ENCODE data around the gene AIM2.
A peak's percentile ranks its signal among the peaks of the same experiment; 100 is the strongest.
"Not testable (repeated sequence)": the region's sequence is repeated elsewhere in the genome, so short reads cannot be mapped to it uniquely, and the experiment has no call there.

Gene AIM2

GRCh38 chr1:159076438-159077119 lies at the start of gene AIM2:
TSS of gene AIM2 (minus strand) at chr1:159076766. CDS start at chr1:159073499, 3,267 bp downstream.
- peak; percentile 7 to 10 for DNase-seq (ENCODE audit: extremely low read depth in 1 of 2, low read depth in 1 of 2)

DNA sequence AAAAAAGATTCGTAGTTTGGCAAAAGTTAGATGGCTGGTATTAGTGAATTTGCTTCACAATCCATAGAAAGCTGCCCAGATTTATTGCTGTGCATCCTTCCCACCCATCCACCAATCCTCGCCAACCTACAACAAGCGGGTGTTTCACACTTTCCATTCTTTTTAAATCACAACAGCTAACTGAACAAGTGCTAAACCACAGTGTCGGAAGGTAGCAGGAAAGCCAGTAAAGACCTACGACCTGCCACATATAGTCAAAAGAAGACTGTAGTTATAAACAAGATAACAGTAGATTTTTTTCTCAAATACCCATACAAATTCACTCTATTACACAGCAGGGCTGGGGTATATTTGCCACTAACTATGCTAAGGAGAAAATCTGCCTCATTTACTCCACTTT lies 47.0 kb upstream of the AIM2 start:
- DNase-seq (ENCODE audit: extremely low read depth in 1 of 2, low read depth in 1 of 2) = no peak

GRCh38 chr1:159122005-159122621 lies 45.5 kb upstream of the AIM2 start:
- no peak for DNase-seq (ENCODE audit: extremely low read depth in 1 of 2, low read depth in 1 of 2)

- DNase-seq (ENCODE audit: extremely low read depth in 1 of 2, low read depth in 1 of 2) = no peak
Observed at GRCh38 chr1:159121526-159121925, 45.0 kb upstream of the AIM2 start.

DNA sequence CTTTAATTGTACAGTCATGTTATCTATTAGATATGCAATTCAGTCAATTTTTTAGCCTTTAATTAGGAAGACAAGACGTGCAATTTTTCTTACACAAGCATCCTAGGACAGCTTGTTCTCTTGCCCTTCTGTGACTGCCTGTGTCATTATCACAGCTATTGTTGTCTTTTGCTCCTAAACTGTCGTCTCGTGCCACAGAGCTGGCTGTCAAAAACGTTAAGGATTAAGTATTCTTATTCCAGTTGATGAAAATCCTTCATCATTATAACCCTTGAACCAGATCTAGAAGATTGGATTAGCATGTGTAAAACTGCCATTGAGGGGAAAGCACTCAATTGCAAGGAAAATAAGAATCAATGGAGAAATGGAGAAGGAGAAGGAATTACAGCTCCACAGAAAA lies 43.8 kb upstream of the AIM2 start:
- no peak for DNase-seq (ENCODE audit: extremely low read depth in 1 of 2, low read depth in 1 of 2)

DNA sequence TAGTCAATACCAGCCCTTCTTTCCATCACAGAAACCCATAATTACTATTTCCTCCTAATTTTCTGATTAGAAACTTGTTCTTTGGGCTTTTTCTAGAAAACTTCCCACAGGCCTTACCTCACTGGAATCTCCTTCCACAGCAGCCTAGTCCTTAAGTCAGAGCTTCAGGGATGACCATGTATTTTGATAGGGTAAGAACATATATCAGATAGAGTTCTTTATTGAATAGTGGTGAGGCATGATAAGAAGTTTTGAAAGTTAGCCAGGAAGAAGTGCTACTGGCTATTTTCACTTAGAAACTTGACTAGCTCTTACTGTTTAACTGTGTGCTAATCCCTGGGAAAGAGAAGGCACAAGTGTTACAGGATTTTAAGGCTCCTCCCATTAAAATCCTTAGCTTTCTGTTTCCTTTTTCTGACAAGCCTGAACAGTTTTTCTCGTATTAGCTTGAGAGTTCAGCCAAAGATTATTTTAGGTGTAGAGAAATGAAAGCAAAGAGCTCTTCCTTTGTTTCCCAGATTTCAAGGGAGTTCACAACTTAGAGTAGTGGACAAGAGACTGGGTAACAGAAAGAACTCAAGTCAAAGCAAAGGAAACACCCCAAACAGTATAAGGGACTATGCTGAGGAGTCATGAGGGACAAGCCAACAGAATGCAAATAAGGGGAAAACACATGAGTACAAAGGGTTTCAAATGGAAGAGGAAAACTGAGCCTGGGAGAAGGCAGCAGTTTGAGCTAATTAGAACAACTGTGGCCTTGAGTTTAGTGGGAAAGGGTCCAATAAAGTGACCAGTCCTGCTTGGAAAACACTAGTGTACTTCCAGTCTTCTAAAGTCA lies 37.2 kb upstream of the AIM2 start:
- DNase-seq (ENCODE audit: extremely low read depth in 1 of 2, low read depth in 1 of 2) = no peak

DNA sequence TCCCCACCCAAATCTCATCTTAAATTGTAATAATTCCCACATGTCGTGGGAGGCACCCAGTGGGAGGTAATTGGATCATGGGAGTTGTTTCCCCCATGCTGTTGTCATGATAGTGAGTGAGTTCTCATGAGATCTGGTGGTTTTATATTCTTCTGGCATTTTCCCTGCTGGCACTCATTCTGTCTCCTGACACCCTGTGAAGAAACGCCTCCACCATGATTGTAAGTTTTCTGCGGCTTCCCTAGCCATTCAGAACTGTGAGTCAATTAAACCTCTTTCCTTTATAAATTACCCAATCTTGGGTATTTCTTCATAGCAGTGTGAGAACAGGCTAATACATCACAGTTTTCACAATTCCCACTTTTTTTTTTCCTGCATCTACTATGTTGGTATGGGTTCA lies 26.5 kb upstream of the AIM2 start:
- not testable (repeated sequence) for DNase-seq (ENCODE audit: extremely low read depth in 1 of 2, low read depth in 1 of 2)

GRCh38 chr1:159100589-159100988 lies 24.0 kb upstream of the AIM2 start:
- DNase-seq (ENCODE audit: extremely low read depth in 1 of 2, low read depth in 1 of 2) = no peak

- no peak for DNase-seq (ENCODE audit: extremely low read depth in 1 of 2, low read depth in 1 of 2)
Observed at GRCh38 chr1:159098596-159098995, 22.0 kb upstream of the AIM2 start.

- DNase-seq (ENCODE audit: extremely low read depth in 1 of 2, low read depth in 1 of 2) = no peak
Observed at GRCh38 chr1:159092036-159092760, 15.6 kb upstream of the AIM2 start.

GRCh38 chr1:159091607-159092031 lies 15.1 kb upstream of the AIM2 start:
- no peak for DNase-seq (ENCODE audit: extremely low read depth in 1 of 2, low read depth in 1 of 2)

GRCh38 chr1:159091180-159091560 lies 14.6 kb upstream of the AIM2 start:
- DNase-seq (ENCODE audit: extremely low read depth in 1 of 2, low read depth in 1 of 2) = no peak

DNA sequence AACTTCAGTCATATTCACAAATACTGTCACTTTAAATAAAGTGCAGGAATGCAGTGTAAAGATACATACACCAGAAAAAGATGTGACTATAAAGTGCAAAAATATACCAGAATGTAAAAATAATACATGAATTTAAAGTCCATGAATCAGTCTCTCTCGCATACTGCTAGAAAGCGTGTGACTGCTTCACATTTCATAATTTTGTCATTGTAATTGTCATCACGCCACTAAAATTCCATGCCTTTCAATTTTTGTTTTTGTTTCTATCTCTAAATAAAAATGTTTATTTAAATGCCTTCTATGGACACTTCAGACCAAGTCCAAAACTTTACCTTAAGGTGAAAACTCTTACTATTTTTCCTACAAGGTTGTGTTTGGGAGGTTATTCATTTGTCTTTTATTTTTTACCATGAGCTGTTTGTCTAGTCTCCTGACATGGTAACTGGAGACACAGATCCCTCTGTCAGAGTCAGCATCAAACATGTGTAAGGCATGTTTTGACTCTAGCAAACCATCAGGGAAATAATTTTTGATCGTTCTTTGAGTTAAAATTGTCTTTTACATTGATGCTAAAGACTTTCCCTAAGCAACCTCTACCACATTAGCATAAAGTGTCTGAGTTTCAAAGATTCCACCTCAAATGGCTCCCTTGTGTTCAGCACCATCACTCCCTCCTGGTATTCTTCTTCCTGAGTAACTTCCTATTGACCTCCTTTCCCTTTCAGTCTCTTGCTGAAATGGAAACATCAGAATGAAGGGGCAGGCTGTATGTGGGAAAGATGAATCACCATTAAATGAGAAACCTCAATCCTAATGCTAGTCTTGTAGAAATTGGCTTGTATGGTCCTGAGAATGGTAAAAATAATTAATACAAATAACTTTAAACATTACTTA lies 14.0 kb upstream of the AIM2 start:
- no peak for DNase-seq (ENCODE audit: extremely low read depth in 1 of 2, low read depth in 1 of 2)

GRCh38 chr1:159089184-159089791 lies 12.7 kb upstream of the AIM2 start:
- no peak for DNase-seq (ENCODE audit: extremely low read depth in 1 of 2, low read depth in 1 of 2)

- no peak for DNase-seq (ENCODE audit: extremely low read depth in 1 of 2, low read depth in 1 of 2)
Observed at GRCh38 chr1:159088546-159089183, 12.1 kb upstream of the AIM2 start.

GRCh38 chr1:159088050-159088449 lies 11.5 kb upstream of the AIM2 start:
- DNase-seq (ENCODE audit: extremely low read depth in 1 of 2, low read depth in 1 of 2) = no peak

GRCh38 chr1:159084867-159085266 lies 8.3 kb upstream of the AIM2 start:
- DNase-seq (ENCODE audit: extremely low read depth in 1 of 2, low read depth in 1 of 2) = no peak

DNA sequence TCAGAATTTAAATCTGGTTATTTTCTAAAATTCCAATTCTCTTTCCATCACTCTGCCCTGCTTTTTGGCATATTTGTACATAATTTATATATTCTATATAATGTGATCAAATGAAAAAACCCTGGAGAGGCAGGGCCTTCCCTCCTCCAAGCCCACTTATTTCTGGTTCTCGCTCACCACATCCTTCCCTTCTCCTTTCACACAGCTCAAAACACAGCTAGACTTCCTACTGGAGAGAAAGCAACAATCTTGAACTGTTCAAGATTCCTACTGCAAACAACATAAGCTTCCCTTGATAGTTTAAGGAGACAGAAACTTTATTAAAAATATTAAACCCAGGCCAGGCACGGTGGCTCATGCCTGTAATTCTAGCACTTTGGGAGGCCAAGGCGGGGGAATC lies 7.6 kb upstream of the AIM2 start:
- DNase-seq (ENCODE audit: extremely low read depth in 1 of 2, low read depth in 1 of 2) = no peak

DNA sequence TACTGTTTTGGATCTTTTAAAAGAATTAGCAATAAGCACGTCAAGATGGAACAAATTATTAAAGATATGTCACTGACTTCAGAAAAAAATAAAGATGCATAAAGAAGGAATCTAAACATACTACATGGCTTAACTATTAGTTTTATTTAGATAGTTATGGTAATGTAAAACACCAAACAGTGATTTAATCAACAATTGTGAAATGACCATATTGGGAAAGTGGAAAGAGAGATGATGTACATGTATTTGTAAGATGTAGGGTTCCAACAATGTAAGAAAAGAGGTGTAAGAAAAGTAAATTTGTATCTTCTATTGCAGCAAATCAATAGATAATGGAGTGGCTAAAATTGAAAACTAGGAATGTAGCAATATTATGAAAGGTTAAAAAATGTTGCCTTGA lies 6.4 kb upstream of the AIM2 start:
- no peak for DNase-seq (ENCODE audit: extremely low read depth in 1 of 2, low read depth in 1 of 2)
